ENCODE data around the gene ABHD11. TPM values are rescaled to one million over a fixed set of nuclear protein-coding genes. Genes with fewer than 3 reads are reported as not detected.
"Not testable (repeated sequence)": the region's sequence is repeated elsewhere in the genome, so short reads cannot be mapped to it uniquely, and the experiment has no call there.

The ABHD11 gene
- total RNA-seq, 1 donor from 2014 or later: 18.2 TPM

DNA sequence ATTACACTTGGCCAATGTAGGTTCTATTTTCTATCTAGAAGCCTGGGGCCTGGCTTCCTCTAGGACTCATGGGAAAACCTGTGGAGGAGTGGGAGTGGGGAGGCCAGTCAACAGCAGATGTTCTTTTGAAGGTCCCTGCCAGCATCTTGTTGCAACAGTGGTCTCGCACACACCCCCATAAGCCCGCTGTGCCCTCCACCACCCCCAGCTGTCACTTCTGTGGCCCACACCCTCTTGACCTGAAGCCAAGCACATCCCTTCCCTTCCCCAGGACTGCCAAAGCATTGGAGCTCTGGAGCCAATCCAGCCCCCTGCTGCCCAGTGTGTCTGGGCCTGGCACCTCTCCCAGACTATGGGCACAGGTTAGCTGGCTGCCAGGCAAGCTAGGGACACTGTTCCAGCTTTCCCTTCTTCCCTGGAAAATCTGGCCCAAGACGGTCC, 17.2 kb downstream of the ABHD11 start:
- intact Hi-C loops (cut with micrococcal nuclease): no loop called here
- H3K27ac Mint-ChIP-seq: no peak overlapping the region
- H3K36me3 Mint-ChIP-seq (ENCODE audit: low read depth): peaks cover 5% of the 10 kb centered on the region
- no peaks in the 10 kb centered on the region for H3K9me3 Mint-ChIP-seq
- H3K4me3 Mint-ChIP-seq (ENCODE audit: low read depth): peak overlapping the region; percentile 45
- H3K4me1 Mint-ChIP-seq (ENCODE audit: low read depth): peaks cover 22% of the 10 kb centered on the region
- H3K27me3 Mint-ChIP-seq (ENCODE audit: low read depth): peaks cover 12% of the 10 kb centered on the region
- DNase-seq (ENCODE audit: low spot score): no peak

DNA sequence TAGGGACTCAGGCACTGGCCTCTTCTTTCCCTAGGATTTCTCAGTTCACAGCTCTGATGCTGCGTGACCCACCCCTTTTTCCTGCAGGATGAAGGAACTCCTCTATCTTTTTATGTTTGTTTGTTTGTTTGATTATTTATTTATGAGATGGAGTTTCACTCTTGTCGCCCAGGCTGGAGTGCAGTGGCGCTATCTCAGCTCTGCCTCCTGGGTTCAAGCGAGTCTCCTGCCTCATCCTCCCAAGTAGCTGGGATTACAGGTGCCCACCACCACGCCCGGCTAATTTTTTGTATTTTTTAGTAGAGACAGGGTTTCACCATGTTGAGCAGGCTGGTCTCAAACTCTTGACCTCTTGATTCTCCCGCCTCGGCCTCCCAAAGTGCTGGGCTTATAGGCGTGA, 18.2 kb downstream of the ABHD11 start:
- H3K36me3 Mint-ChIP-seq (ENCODE audit: low read depth); DNase-seq (ENCODE audit: low spot score); intact Hi-C loops (cut with micrococcal nuclease); H3K9me3 Mint-ChIP-seq: not testable (repeated sequence)
- Mint-ChIP-seq H3K4me3 (ENCODE audit: low read depth) (peak overlapping the region; percentile 80), H3K27ac (peak overlapping the region; percentile 62), H3K4me1 (ENCODE audit: low read depth) (peaks cover 29% of the 10 kb centered on the region), H3K27me3 (ENCODE audit: low read depth) (peaks cover 12% of the 10 kb centered on the region)

GRCh38 chr7:73719806-73720169, 18.8 kb downstream of the ABHD11 start:
- no peaks in the 10 kb centered on the region for H3K9me3 Mint-ChIP-seq
- peaks cover 31% of the 10 kb centered on the region for H3K4me1 Mint-ChIP-seq (ENCODE audit: low read depth)
- H3K27ac Mint-ChIP-seq: no peak overlapping the region
- DNase-seq (ENCODE audit: low spot score): no peak
- intact Hi-C loops (cut with micrococcal nuclease): loop anchor here (2.0 to 5.0 kb wide), 3 partner anchors 52 to 142 kb away; partner anchors contain the start of genes MLXIPL, TBL2 and VPS37D
- H3K36me3 Mint-ChIP-seq (ENCODE audit: low read depth): peaks cover 9% of the 10 kb centered on the region
- peaks cover 11% of the 10 kb centered on the region for H3K27me3 Mint-ChIP-seq (ENCODE audit: low read depth)
- peak overlapping the region; percentile 80 for H3K4me3 Mint-ChIP-seq (ENCODE audit: low read depth)

DNA sequence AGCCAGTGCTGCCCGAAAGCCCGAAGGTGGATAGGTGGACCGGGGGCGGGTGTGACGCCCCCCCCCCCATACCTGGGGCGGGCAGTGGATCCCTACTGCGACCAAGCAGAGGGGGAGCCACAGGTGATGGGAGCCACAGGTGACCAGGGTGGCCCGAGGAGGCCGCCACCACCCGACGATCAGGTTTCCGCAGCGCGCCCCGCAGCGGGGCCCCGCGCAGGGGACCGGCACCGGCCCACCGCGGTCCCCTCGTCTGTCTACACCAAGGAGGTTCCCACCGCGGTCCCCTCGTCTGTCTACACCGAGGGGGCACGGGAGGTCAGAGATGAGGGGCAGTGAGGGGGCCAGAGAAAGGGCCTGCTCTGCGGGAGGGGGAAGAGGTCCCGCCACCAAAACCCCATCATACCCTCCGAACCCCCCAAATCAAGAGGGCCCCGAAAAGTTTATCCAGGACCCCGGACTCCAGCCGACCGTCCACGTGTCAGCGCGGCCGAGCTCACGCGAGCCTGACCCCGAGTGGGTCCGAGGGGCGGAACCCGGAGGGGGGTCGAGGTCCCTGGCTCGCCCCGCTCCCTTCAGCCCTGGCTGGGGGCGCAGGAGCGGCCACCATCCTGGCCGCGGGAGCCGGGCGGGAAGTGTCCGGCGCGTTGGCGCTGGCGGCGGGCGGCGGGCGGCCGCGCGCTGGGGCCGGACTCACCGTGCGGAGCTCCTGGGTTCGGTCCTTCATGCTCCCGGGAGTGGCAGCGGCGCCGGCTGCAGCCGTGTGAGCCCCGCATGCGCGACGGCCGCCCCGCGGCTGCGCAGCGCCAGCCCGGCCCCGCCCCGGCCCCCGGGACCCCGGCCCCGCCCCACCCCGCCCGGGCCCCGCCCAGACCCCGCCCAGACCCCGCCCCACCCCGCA, 19.4 kb downstream of the ABHD11 start, which contains the start of gene STX1A:
Gene STX1A (minus strand): TSS at position 765 of the 901 bp plus-strand sequence. CDS start 38 bp downstream, at position 727.
- intact Hi-C loops (cut with micrococcal nuclease): loop anchor here (1.0 to 5.0 kb wide), 5 partner anchors 19 to 142 kb away; partner anchors contain the start of genes ABHD11, BUD23, DNAJC30 and MLXIPL
- no peaks in the 10 kb centered on the region for H3K9me3 Mint-ChIP-seq
- peak within 1 kb of the TSS; percentile 89 for H3K4me3 Mint-ChIP-seq (ENCODE audit: low read depth)

DNA sequence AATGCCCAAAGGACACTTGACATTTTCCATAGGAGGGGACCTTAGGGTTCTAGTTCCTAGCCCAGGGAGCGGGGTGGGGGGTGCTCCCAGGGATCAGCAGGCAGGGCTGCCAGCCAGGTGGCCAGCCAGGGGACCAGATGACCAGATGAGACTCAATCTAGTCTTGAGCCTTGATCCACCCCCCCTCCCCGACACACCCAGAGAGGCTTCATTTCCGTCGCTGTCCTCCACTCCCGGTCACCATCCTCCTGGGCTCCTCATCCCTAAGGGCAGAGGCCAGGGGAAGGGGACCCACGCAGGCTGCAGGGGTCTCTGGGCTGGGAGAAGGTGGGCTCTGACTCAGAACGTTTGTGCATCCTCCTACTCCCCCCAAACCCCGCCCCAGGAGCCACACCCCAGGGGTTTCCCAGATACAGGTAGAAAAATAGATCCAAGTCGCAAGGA, 20.1 kb downstream of the ABHD11 start:
- no peaks in the 10 kb centered on the region for H3K9me3 Mint-ChIP-seq
- H3K27ac Mint-ChIP-seq: peak overlapping the region; percentile 83
- H3K27me3 Mint-ChIP-seq (ENCODE audit: low read depth): peaks cover 9% of the 10 kb centered on the region
- peaks cover 31% of the 10 kb centered on the region for H3K4me1 Mint-ChIP-seq (ENCODE audit: low read depth)
- peaks cover 9% of the 10 kb centered on the region for H3K36me3 Mint-ChIP-seq (ENCODE audit: low read depth)
- H3K4me3 Mint-ChIP-seq (ENCODE audit: low read depth): peak overlapping the region; percentile 89
- DNase-seq (ENCODE audit: low spot score): no peak
- intact Hi-C loops (cut with micrococcal nuclease): loop anchor here (1.0 to 5.0 kb wide), 5 partner anchors 20 to 141 kb away; partner anchors contain the start of genes ABHD11, BUD23, DNAJC30 and MLXIPL

More for the DNA sequence above, 19.4 kb downstream of the ABHD11 start, which contains the start of gene STX1A:
- peaks cover 9% of the 10 kb centered on the region for H3K27me3 Mint-ChIP-seq (ENCODE audit: low read depth)
- H3K27ac Mint-ChIP-seq: peak within 1 kb of the TSS; percentile 62
- peak; percentile 71 for DNase-seq (ENCODE audit: low spot score)
- H3K36me3 Mint-ChIP-seq (ENCODE audit: low read depth): peaks cover 9% of the 10 kb centered on the region
- peaks cover 31% of the 10 kb centered on the region for H3K4me1 Mint-ChIP-seq (ENCODE audit: low read depth)

GRCh38 chr7:73717991-73718405, 20.6 kb downstream of the ABHD11 start:
- Mint-ChIP-seq H3K36me3 (ENCODE audit: low read depth) (peaks cover 9% of the 10 kb centered on the region), H3K27me3 (ENCODE audit: low read depth) (peaks cover 9% of the 10 kb centered on the region)

DNA sequence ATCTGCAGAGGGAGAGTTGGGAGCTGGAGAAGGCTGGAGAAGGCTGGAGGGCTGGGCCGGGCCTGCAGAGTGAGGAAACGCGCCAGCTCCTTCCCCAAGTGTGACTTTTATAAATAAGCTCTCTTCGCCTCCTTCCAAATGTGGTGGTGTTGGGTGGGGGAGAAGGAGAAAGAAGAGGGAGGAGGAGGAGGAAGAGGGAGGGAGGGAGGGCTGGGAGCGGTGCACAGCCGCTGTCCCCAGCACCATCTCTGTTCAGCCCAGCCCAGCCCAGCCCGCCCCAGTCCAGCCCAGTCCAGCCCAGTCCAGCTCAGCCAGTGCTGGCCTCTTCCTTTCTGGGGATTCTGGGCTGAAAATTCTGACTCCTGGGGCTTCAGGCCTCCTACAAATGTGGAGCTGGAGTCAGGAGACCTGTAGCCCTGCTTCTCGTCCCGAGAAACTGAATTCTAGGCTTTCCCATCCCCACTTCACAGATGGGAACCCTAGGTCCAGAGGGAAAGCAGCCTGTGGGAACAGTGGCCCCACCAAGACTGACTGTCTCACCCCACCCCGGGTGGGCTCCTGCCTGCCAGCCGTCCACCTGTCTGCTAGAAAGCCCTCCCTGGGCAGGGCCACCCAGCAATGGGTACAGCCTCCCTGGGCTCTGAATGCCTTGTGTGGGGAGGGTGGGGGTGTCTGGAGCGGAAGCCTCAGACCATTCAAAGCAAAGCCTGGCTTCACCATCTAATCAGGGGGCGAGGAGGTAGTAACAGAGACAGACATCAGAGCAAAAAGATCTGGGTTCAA, 21.4 kb downstream of the ABHD11 start:
- peaks cover 9% of the 10 kb centered on the region for H3K36me3 Mint-ChIP-seq (ENCODE audit: low read depth)

More at GRCh38 chr7:73717991-73718405, 20.6 kb downstream of the ABHD11 start:
- peak overlapping the region; percentile 83 for H3K27ac Mint-ChIP-seq
- intact Hi-C loops (cut with micrococcal nuclease): loop anchor here (1.0 to 5.0 kb wide), 5 partner anchors 20 to 141 kb away; partner anchors contain the start of genes ABHD11, BUD23, DNAJC30 and MLXIPL
- no peaks in the 10 kb centered on the region for H3K9me3 Mint-ChIP-seq
- peak; percentile 63 for DNase-seq (ENCODE audit: low spot score)
- H3K4me3 Mint-ChIP-seq (ENCODE audit: low read depth): peak overlapping the region; percentile 89
- peaks cover 34% of the 10 kb centered on the region for H3K4me1 Mint-ChIP-seq (ENCODE audit: low read depth)

DNA sequence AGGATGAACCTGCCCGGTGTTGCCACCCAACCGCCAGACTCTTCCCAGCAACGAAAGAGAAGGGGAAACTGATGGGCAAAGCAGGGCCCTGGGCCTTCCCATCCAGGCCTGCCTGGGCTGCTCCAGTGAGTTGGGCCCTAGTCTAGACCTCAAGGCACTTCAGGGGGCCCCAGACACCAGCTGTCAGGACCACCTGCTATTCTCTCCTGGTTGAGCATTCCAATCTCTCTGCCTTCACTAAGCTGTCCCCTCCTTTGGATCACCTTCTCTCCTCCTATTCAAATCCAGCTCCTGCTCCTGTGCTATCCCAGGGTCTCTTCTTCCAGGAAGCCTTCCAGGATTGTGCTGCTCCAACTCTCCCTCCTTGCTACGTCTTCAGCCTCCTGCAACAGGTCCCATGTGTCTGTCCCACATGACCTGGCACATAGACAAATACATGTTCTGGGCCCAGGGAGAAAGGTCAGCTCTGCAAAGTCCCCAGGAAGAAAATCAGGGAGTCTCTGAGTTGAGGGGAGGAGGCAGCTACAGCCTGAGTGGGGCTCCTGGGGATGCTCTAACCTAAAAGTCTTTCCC, 22.2 kb downstream of the ABHD11 start:
- no peak overlapping the region for H3K4me3 Mint-ChIP-seq (ENCODE audit: low read depth)

More for the DNA sequence above, 21.4 kb downstream of the ABHD11 start:
- peaks cover 40% of the 10 kb centered on the region for H3K4me1 Mint-ChIP-seq (ENCODE audit: low read depth)
- H3K9me3 Mint-ChIP-seq: no peaks in the 10 kb centered on the region
- peak overlapping the region; percentile 89 for H3K4me3 Mint-ChIP-seq (ENCODE audit: low read depth)
- peaks cover 11% of the 10 kb centered on the region for H3K27me3 Mint-ChIP-seq (ENCODE audit: low read depth)
- H3K27ac Mint-ChIP-seq: no peak overlapping the region
- no peak for DNase-seq (ENCODE audit: low spot score)
- intact Hi-C loops (cut with micrococcal nuclease): loop anchor here (5.0 kb wide), 2 partner anchors 50 to 140 kb away; partner anchors contain the start of genes TBL2 and VPS37D

DNA sequence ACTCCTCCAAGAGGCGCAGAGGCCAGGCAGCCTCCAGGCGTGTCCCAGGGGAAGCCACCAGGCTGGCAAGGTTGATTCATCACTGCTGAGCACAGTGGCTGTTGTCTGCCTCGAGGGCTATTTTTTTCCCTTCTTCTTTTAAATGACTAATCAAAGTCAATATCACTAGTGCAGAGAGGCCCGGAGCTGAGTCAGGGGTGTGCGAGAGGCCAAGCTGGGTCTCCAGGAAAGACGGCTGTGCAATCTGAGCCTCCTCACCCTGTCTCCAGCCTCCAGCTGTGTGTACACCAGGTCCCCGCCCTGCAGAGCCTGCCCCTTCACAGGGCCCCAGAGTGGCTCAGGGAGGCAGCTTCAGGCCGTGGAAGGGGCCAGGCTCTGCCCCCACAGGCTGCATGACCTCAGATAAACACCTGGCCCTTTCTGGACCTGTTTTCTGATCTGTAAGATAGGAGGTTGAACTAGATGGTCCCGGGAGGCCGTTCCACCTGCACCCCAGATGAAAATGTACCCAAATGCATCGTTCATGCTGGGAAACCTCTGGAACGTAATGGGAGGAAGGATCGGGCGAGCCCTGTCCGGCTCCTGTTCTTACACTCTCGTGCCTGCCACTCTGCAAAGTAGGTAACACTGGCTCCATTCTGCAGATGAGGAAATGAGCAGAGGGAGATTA, 22.8 kb downstream of the ABHD11 start:
- peaks cover 8% of the 10 kb centered on the region for H3K27me3 Mint-ChIP-seq (ENCODE audit: low read depth)
- intact Hi-C loops (cut with micrococcal nuclease): loop anchor here (5.0 kb wide), 2 partner anchors 48 to 138 kb away; partner anchors contain the start of genes TBL2 and VPS37D
- H3K9me3 Mint-ChIP-seq: no peaks in the 10 kb centered on the region
- H3K27ac Mint-ChIP-seq: peak overlapping the region; percentile 33
- peak overlapping the region; percentile 5 for H3K4me3 Mint-ChIP-seq (ENCODE audit: low read depth)
- peaks cover 40% of the 10 kb centered on the region for H3K4me1 Mint-ChIP-seq (ENCODE audit: low read depth)
- no peak for DNase-seq (ENCODE audit: low spot score)
- peaks cover 9% of the 10 kb centered on the region for H3K36me3 Mint-ChIP-seq (ENCODE audit: low read depth)

More for the DNA sequence above, 22.2 kb downstream of the ABHD11 start:
- no peak for DNase-seq (ENCODE audit: low spot score)
- peaks cover 9% of the 10 kb centered on the region for H3K36me3 Mint-ChIP-seq (ENCODE audit: low read depth)
- no peaks in the 10 kb centered on the region for H3K9me3 Mint-ChIP-seq
- intact Hi-C loops (cut with micrococcal nuclease): loop anchor here (5.0 kb wide), 2 partner anchors 49 to 139 kb away; partner anchors contain the start of genes TBL2 and VPS37D
- peaks cover 11% of the 10 kb centered on the region for H3K27me3 Mint-ChIP-seq (ENCODE audit: low read depth)
- H3K27ac Mint-ChIP-seq: no peak overlapping the region
- H3K4me1 Mint-ChIP-seq (ENCODE audit: low read depth): peaks cover 40% of the 10 kb centered on the region

GRCh38 chr7:73713319-73713718, 25.3 kb downstream of the ABHD11 start:
- intact Hi-C loops (cut with micrococcal nuclease): not testable (repeated sequence)

GRCh38 chr7:73712773-73713172, 25.8 kb downstream of the ABHD11 start:
- H3K9me3 Mint-ChIP-seq: no peaks in the 10 kb centered on the region
- no peak overlapping the region for H3K4me3 Mint-ChIP-seq (ENCODE audit: low read depth)
- peaks cover 12% of the 10 kb centered on the region for H3K36me3 Mint-ChIP-seq (ENCODE audit: low read depth)
- H3K27me3 Mint-ChIP-seq (ENCODE audit: low read depth): peaks cover 2% of the 10 kb centered on the region
- intact Hi-C loops (cut with micrococcal nuclease): no loop called here
- no peak for DNase-seq (ENCODE audit: low spot score)
- peaks cover 26% of the 10 kb centered on the region for H3K4me1 Mint-ChIP-seq (ENCODE audit: low read depth)
- H3K27ac Mint-ChIP-seq: no peak overlapping the region

More at GRCh38 chr7:73713319-73713718, 25.3 kb downstream of the ABHD11 start:
- not testable (repeated sequence) for H3K9me3 Mint-ChIP-seq; DNase-seq (ENCODE audit: low spot score); H3K4me3 Mint-ChIP-seq (ENCODE audit: low read depth); H3K27me3 Mint-ChIP-seq (ENCODE audit: low read depth); H3K27ac Mint-ChIP-seq
- Mint-ChIP-seq H3K36me3 (ENCODE audit: low read depth) (peaks cover 12% of the 10 kb centered on the region), H3K4me1 (ENCODE audit: low read depth) (peaks cover 31% of the 10 kb centered on the region)

Measured in activated T-helper 2 cell treated with anti-CD3 and anti-CD28 coated beads, Interferon-gamma antibody, Interleukin-2, Interleukin-4, amounts not matched to agents 10 μg/mL and 5 μg/mL and 100 μg/mL, durations not matched to agents 14 hours and 24 hours and 36 hours (primary cell).